Aorta (tissue), 5 donors: ENCODE measurements around the gene RFX4. TPM values are rescaled to one million over a fixed set of nuclear protein-coding genes. Genes with fewer than 3 reads are reported as not detected.

Experiments
- ATAC-seq: fragments of 200-7000 bp; cut with Tn5 transposase; one replicate; pipeline ENCODE4 v1.9.1; 2022; ENCODE audit warnings: moderate library complexity; ENCODE audit not compliant: low FRiP score
- DNase-seq, 2 donors: peaks; one replicate each; pipeline ENCODE4 v3.0.0-alpha.2; 2020
- H3K27ac ChIP-seq, 2 donors: one replicate each; pipeline ENCODE4 v1.5.1; 2013; ENCODE audit warnings: low read length in 2 of 2, mild to moderate bottlenecking in 2 of 2, moderate library complexity in 2 of 2, control low read depth in 1 of 2, inconsistent platforms in 1 of 2, low read depth in 1 of 2
- H3K27me3 ChIP-seq, 2 donors: one replicate each; pipeline ENCODE4 v1.6.1; 2013; ENCODE audit warnings: control low read depth in 1 of 2, low read length in 1 of 2, mild to moderate bottlenecking in 1 of 2, moderate library complexity in 1 of 2; ENCODE audit not compliant: insufficient read depth in 2 of 2, control insufficient read depth in 1 of 2
- H3K36me3 ChIP-seq, 2 donors: one replicate each; pipeline ENCODE4 v1.6.1; 2013; ENCODE audit warnings: control low read depth in 1 of 2, low read length in 1 of 2, mild to moderate bottlenecking in 1 of 2; ENCODE audit not compliant: insufficient read depth in 2 of 2, control insufficient read depth in 1 of 2
- H3K4me1 ChIP-seq, 2 donors: one replicate each; pipeline ENCODE4 v1.6.1; 2013; ENCODE audit warnings: low read length in 2 of 2, control low read depth in 1 of 2, mild to moderate bottlenecking in 1 of 2, moderate library complexity in 1 of 2; ENCODE audit not compliant: insufficient read depth in 2 of 2, control insufficient read depth in 1 of 2
- H3K4me3 ChIP-seq, 2 donors: one replicate each; pipeline ENCODE4 v1.5.1; 2013; ENCODE audit warnings: low read length in 2 of 2, control low read depth in 1 of 2, mild to moderate bottlenecking in 1 of 2
- H3K9me3 ChIP-seq: one replicate; pipeline ENCODE4 v1.6.1; 2013; ENCODE audit warnings: mild to moderate bottlenecking, low read length; ENCODE audit not compliant: control insufficient read depth
- WGBS, 2 donors: extraction: QIAGEN DNeasy Blood & Tissue Kit; methylation state at CpG; one replicate each; pipeline ENCODE4 v1.1.7; 2013; 5-methylcytosine and 5-hydroxymethylcytosine counted together
- intact Hi-C, 2 donors: fragments of 100-400 bp; cut with DNase I; formaldehyde crosslinking; loops; one replicate each; pipeline versions ENCODE4 v1.14.2 to v1.15.0; 2022
- polyA plus RNA-seq, 2 donors: library from polyadenylated mRNA; stranded (reverse); fragments of 200-250 nt; gene quantifications; one replicate each; pipeline ENCODE4 v1.2.3, GENCODE V29; 2013
- total RNA-seq, 2 donors: library from RNA; stranded (reverse); fragmentation: NEBNext Ultra II Directional; extraction: Animal tissue kit (Norgen Biotek cat#: 25700); gene quantifications; one replicate each; pipeline ENCODE4 v1.2.1, GENCODE V29; 2021
- donor health status: healthy with polysubstance abuse.
- donor health status: Bipolar disorder and iron deficiency.
- donor health status: DM: no; HTN: no; CAD: no.
- donor health status: DM: no; HTN: no; CAD: no.
- donor health status: DM: yes; HTN: yes; CAD: no.

Gene RFX4
- total and polyA plus RNA-seq, 4 donors: not detected

GRCh38 chr12:106632797-106633450 is 50.1 kb downstream of the RFX4 start:
- no peaks in the 10 kb centered on the region for H3K9me3 ChIP-seq
- intact Hi-C loops: no loop called here
- no peak overlapping the region for H3K27ac ChIP-seq
- no peaks in the 10 kb centered on the region for H3K36me3 ChIP-seq
- no peak overlapping the region for H3K4me3 ChIP-seq
- ATAC-seq (no peak), DNase-seq (no peak)
- H3K27me3 ChIP-seq: no peaks in the 10 kb centered on the region
- no peaks in the 10 kb centered on the region for H3K4me1 ChIP-seq
- 76 to 83% methylated on average over 7 of the region's 7 CpGs for WGBS, 2 donors

- Histone ChIP-seq H3K27ac (no peak overlapping the region), H3K27me3 (no peaks in the 10 kb centered on the region), H3K9me3 (no peaks in the 10 kb centered on the region), H3K4me3 (no peak overlapping the region), H3K36me3 (no peaks in the 10 kb centered on the region), H3K4me1 (no peaks in the 10 kb centered on the region)
- DNase-seq (no peak), ATAC-seq (no peak)
- WGBS, 2 donors: 90 to 94% methylated on average over 1 of the region's 1 CpG
- intact Hi-C loops: no loop called here
These were observed 50.6 kb downstream of the RFX4 start for GRCh38 chr12:106633451-106633823.

GRCh38 chr12:106634206-106634605 is 51.4 kb downstream of the RFX4 start:
- DNase-seq: no peak
- H3K4me1 ChIP-seq: no peaks in the 10 kb centered on the region
- no peaks in the 10 kb centered on the region for H3K9me3 ChIP-seq
- ATAC-seq: no peak
- no peaks in the 10 kb centered on the region for H3K27me3 ChIP-seq
- H3K27ac ChIP-seq: no peak overlapping the region
- H3K36me3 ChIP-seq: no peaks in the 10 kb centered on the region
- no peak overlapping the region for H3K4me3 ChIP-seq
- 95% methylated on average over 7 of the region's 7 CpGs for WGBS, 2 donors
- intact Hi-C loops: no loop called here

- ATAC-seq: no peak
These were observed 60.2 kb downstream of the RFX4 start for GRCh38 chr12:106643000-106643399.

GRCh38 chr12:106644335-106645073 is 61.7 kb downstream of the RFX4 start:
- DNase-seq (no peak), ATAC-seq (no peak)
- no peak overlapping the region for H3K4me3 ChIP-seq
- H3K27me3 ChIP-seq: no peaks in the 10 kb centered on the region
- no peaks in the 10 kb centered on the region for H3K36me3 ChIP-seq
- H3K4me1 ChIP-seq: no peaks in the 10 kb centered on the region
- H3K9me3 ChIP-seq: no peaks in the 10 kb centered on the region
- no peak overlapping the region for H3K27ac ChIP-seq
- WGBS, 2 donors: 84 to 89% methylated on average over 16 of the region's 16 CpGs
- intact Hi-C loops: no loop called here

More at GRCh38 chr12:106643000-106643399, 60.2 kb downstream of the RFX4 start:
- Histone ChIP-seq H3K36me3 (no peaks in the 10 kb centered on the region), H3K4me3 (no peak overlapping the region), H3K27ac (no peak overlapping the region), H3K9me3 (no peaks in the 10 kb centered on the region), H3K27me3 (no peaks in the 10 kb centered on the region), H3K4me1 (no peaks in the 10 kb centered on the region)
- intact Hi-C loops: no loop called here
- DNase-seq: no peak
- 64 to 77% methylated on average over 5 of the region's 5 CpGs for WGBS, 2 donors

- ATAC-seq: peak; percentile 55
- H3K36me3 ChIP-seq: no peaks in the 10 kb centered on the region
- WGBS, 2 donors: 72 to 79% methylated on average over 16 of the region's 16 CpGs
- no peaks in the 10 kb centered on the region for H3K27me3 ChIP-seq
- no peak overlapping the region for H3K4me3 ChIP-seq
- no peaks in the 10 kb centered on the region for H3K4me1 ChIP-seq
- no peak for DNase-seq
- no peaks in the 10 kb centered on the region for H3K9me3 ChIP-seq
- intact Hi-C loops: no loop called here
- H3K27ac ChIP-seq: no peak overlapping the region
These were observed 62.2 kb downstream of the RFX4 start for GRCh38 chr12:106645074-106645421.

GRCh38 chr12:106645465-106646330 is 62.9 kb downstream of the RFX4 start:
- Histone ChIP-seq H3K4me3 (no peak overlapping the region), H3K4me1 (no peaks in the 10 kb centered on the region), H3K27ac (no peak overlapping the region), H3K36me3 (no peaks in the 10 kb centered on the region), H3K9me3 (no peaks in the 10 kb centered on the region), H3K27me3 (no peaks in the 10 kb centered on the region)
- 91 to 96% methylated on average over 6 of the region's 6 CpGs for WGBS, 2 donors
- ATAC-seq: no peak
- intact Hi-C loops: no loop called here
- DNase-seq: no peak

GRCh38 chr12:106646472-106646871 is 63.7 kb downstream of the RFX4 start:
- WGBS, 2 donors: 89 to 92% methylated on average over 2 of the region's 2 CpGs
- Histone ChIP-seq H3K27ac (no peak overlapping the region), H3K27me3 (no peaks in the 10 kb centered on the region), H3K4me1 (no peaks in the 10 kb centered on the region), H3K36me3 (no peaks in the 10 kb centered on the region), H3K4me3 (no peak overlapping the region), H3K9me3 (no peaks in the 10 kb centered on the region)
- intact Hi-C loops: no loop called here
- no peak for DNase-seq
- ATAC-seq: no peak
